Uterus (tissue), 4 donors: Measurements from ENCODE around the gene AGPAT4. TPM values are rescaled to one million over a fixed set of nuclear protein-coding genes. Genes with fewer than 3 reads are reported as not detected.

Source experiments
- DNase-seq, 2 donors: peaks; one replicate each; pipeline ENCODE4 v3.0.0-alpha.2; 2019 to 2020
- H3K27ac ChIP-seq, 2 donors: fragments of 200-600 bp; sonication (generic); 1 replicate in 1 of 2; 2 replicates in 1 of 2; pipeline ENCODE4 v1.5.1; 2016 to 2018
- H3K27me3 ChIP-seq, 2 donors: fragments of 200-600 bp; sonication (generic); one replicate each; pipeline ENCODE4 v1.5.1; 2018 to 2019; ENCODE audit warnings: control low read depth in 1 of 2
- H3K36me3 ChIP-seq, 2 donors: fragments of 200-600 bp; sonication (generic); one replicate each; pipeline ENCODE4 v1.5.1; 2019; ENCODE audit warnings: control low read depth in 1 of 2
- H3K4me1 ChIP-seq, 2 donors: fragments of 200-600 bp; sonication (generic); one replicate each; pipeline ENCODE4 v1.5.1; 2018 to 2019; ENCODE audit warnings: control low read depth in 1 of 2
- H3K4me3 ChIP-seq, 2 donors: fragments of 200-600 bp; sonication (generic); 1 replicate in 1 of 2; 2 replicates in 1 of 2; pipeline ENCODE4 v1.5.1; 2018 to 2019; ENCODE audit warnings: mild to moderate bottlenecking in 1 of 2
- H3K9me3 ChIP-seq, 2 donors: fragments of 200-600 bp; sonication (generic); one replicate each; pipeline ENCODE4 v1.5.1; 2019; ENCODE audit warnings: control low read depth in 1 of 2
- CTCF ChIP-seq, 4 experiments: fragments of 200-600 bp in 2 of 4; fragments of 450-650 bp in 2 of 4; sonication (generic) in 2 of 4; IDR thresholded peaks; one replicate each; pipeline ENCODE4 v1.5.1; 2016 to 2019; ENCODE audit warnings: antibody characterized with exemption in 4 of 4, mild to moderate bottlenecking in 2 of 4, moderate library complexity in 1 of 4
- POLR2A ChIP-seq, 2 donors: fragments of 450-650 bp; IDR thresholded peaks; one replicate each; pipeline ENCODE4 v1.6.1; 2016; ENCODE audit warnings: antibody characterized with exemption in 2 of 2, mild to moderate bottlenecking in 1 of 2, moderate library complexity in 1 of 2
- intact Hi-C: fragments of 100-400 bp; cut with DNase I; formaldehyde crosslinking; loops from one replicate; pipeline ENCODE4 v1.15.1; 2023; ENCODE audit warnings: low total_unique reads
- total RNA-seq, 4 donors: library from RNA; depleted of rRNA in 3 of 4; stranded (reverse); fragments of >200 nt in 3 of 4; gene quantifications; one replicate each; pipeline versions ENCODE4 v1.1.0 to v1.2.4, GENCODE V29; 2014 to 2023
- donor health status: DM: yes; HTN: yes; CAD: no.

AGPAT4 gene
- total RNA-seq, 4 donors from 2014 or later: 2.9 to 18.1 (median 15.1) TPM

GRCh38 chr6:161085246-161085645 lies 188.6 kb downstream of the AGPAT4 start:
- Histone ChIP-seq H3K27me3 (no peaks in the 10 kb centered on the region), H3K4me3 (no peak overlapping the region), H3K9me3 (no peaks in the 10 kb centered on the region), H3K27ac (peak overlapping the region in 1 of 2 donors; percentile 42), H3K36me3 (no peaks in the 10 kb centered on the region), H3K4me1 (no peaks in the 10 kb centered on the region)
- intact Hi-C loops: no loop called here
- no peak for DNase-seq
- TF ChIP-seq CTCF (IDR thresholded peaks at IDR 0.05): no peak
- TF ChIP-seq POLR2A (IDR thresholded peaks at IDR 0.05): no peak

GRCh38 chr6:161082215-161082614 lies 191.6 kb downstream of the AGPAT4 start:
- no peaks in the 10 kb centered on the region for H3K36me3 ChIP-seq

GRCh38 chr6:161080263-161080970 lies 193.4 kb downstream of the AGPAT4 start:
- intact Hi-C loops: no loop called here
- no peak for TF ChIP-seq POLR2A (IDR thresholded peaks at IDR 0.05)
- TF ChIP-seq CTCF (IDR thresholded peaks at IDR 0.05): no peak
- H3K27ac ChIP-seq: peak overlapping the region in 1 of 2 donors; percentile 13

More at GRCh38 chr6:161082215-161082614, 191.6 kb downstream of the AGPAT4 start:
- Histone ChIP-seq H3K4me1 (no peaks in the 10 kb centered on the region), H3K9me3 (no peaks in the 10 kb centered on the region), H3K4me3 (no peak overlapping the region), H3K27ac (no peak overlapping the region), H3K27me3 (no peaks in the 10 kb centered on the region)
- no peak for DNase-seq
- TF ChIP-seq POLR2A (IDR thresholded peaks at IDR 0.05): no peak
- TF ChIP-seq CTCF (IDR thresholded peaks at IDR 0.05): no peak
- intact Hi-C loops: no loop called here

More at GRCh38 chr6:161080263-161080970, 193.4 kb downstream of the AGPAT4 start:
- Histone ChIP-seq H3K9me3 (no peaks in the 10 kb centered on the region), H3K4me1 (no peaks in the 10 kb centered on the region), H3K4me3 (no peak overlapping the region), H3K27me3 (no peaks in the 10 kb centered on the region), H3K36me3 (no peaks in the 10 kb centered on the region)
- no peak for DNase-seq
